HUES6 (cell line): ENCODE measurements around the gene WDR33.
A peak's percentile ranks its signal among the peaks of the same experiment; 100 is the strongest.
"Not testable (repeated sequence)": the region's sequence is repeated elsewhere in the genome, so short reads cannot be mapped to it uniquely, and the experiment has no call there.

ENCODE experiments used
- H3K27ac ChIP-seq: 2 replicates; pipeline ENCODE4 v1.7.0; 2013; ENCODE audit warnings: low read depth, mild to moderate bottlenecking, low read length, inconsistent platforms
- H3K27me3 ChIP-seq: 2 replicates; pipeline ENCODE4 v1.6.1; 2013; ENCODE audit warnings: low read length; ENCODE audit not compliant: control insufficient read depth, insufficient read depth
- H3K36me3 ChIP-seq: 2 replicates; pipeline ENCODE4 v1.6.1; 2013; ENCODE audit warnings: low read length; ENCODE audit not compliant: control insufficient read depth, insufficient read depth
- H3K4me1 ChIP-seq: 2 replicates; pipeline ENCODE4 v1.6.1; 2013; ENCODE audit warnings: low read length; ENCODE audit not compliant: control insufficient read depth, insufficient read depth
- H3K4me3 ChIP-seq: 2 replicates; pipeline ENCODE4 v1.5.1; 2013; ENCODE audit warnings: low read depth, low read length
- H3K9ac ChIP-seq: one replicate; pipeline ENCODE4 v1.6.1; 2013; ENCODE audit warnings: mild to moderate bottlenecking, low read length
- H3K9me3 ChIP-seq: 2 replicates; pipeline ENCODE4 v1.6.1; 2013; ENCODE audit warnings: low read depth, low read length; ENCODE audit not compliant: control insufficient read depth, insufficient read depth

Gene WDR33

GRCh38 chr2:127834951-127835350, 24.0 kb upstream of the WDR33 start:
- Histone ChIP-seq H3K4me3 (no peak overlapping the region), H3K4me1 (peaks cover 3% of the 10 kb centered on the region; the same call in 1 of the 2 replicates), H3K27ac (no peak overlapping the region), H3K36me3 (no peaks in the 10 kb centered on the region), H3K27me3 (no peaks in the 10 kb centered on the region), H3K9ac (no peak overlapping the region), H3K9me3 (no peaks in the 10 kb centered on the region)

DNA sequence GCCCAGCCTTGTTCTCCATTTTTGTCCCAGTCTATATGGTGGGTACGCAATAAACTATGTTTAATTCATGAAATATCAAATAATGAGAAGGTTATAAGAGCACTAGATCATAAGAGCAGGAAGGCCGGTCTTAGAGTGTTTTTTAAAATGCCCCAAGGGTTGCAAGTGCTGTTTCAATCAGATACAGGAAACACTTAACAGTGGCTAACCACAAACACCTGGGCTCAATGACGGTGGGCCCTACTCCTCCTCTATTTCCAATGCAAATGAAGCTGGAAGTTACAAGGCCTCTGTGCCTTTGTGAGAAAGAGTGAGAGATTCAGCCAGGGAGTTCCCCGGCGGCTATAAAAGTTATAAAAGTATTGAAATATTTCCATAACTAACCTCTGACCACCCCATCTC, 18.9 kb upstream of the WDR33 start:
- Histone ChIP-seq H3K27me3 (no peaks in the 10 kb centered on the region), H3K36me3 (no peaks in the 10 kb centered on the region), H3K9ac (no peak overlapping the region), H3K9me3 (peaks cover 37% of the 10 kb centered on the region), H3K27ac (peak overlapping the region; percentile 64), H3K4me1 (peaks cover 9% of the 10 kb centered on the region; the same call in 1 of the 2 replicates), H3K4me3 (peak overlapping the region; percentile 37; the same call in 1 of the 2 replicates)

DNA sequence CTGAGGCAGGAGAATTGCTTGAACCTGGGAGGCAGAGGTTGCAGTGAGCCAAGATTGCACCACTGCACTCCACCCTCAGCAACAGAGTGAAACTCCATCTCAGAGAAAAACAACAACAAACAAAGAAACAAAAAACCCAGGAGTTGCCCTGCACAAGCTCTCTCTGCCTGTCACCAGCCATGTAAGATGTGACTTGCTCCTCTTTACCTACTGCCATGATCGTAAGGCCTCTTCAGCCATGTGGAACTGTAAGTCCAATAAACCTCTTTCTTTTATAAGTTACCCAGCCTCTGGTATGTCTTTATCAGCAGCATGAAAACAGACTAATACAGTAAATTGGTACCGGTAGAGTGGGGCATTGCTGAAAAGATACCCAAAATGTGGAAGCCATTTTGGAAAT, 15.7 kb upstream of the WDR33 start:
- H3K4me3 ChIP-seq, H3K9ac ChIP-seq, H3K27ac ChIP-seq, H3K36me3 ChIP-seq, H3K4me1 ChIP-seq, H3K27me3 ChIP-seq: not testable (repeated sequence)
- peaks cover 45% of the 10 kb centered on the region for H3K9me3 ChIP-seq

DNA sequence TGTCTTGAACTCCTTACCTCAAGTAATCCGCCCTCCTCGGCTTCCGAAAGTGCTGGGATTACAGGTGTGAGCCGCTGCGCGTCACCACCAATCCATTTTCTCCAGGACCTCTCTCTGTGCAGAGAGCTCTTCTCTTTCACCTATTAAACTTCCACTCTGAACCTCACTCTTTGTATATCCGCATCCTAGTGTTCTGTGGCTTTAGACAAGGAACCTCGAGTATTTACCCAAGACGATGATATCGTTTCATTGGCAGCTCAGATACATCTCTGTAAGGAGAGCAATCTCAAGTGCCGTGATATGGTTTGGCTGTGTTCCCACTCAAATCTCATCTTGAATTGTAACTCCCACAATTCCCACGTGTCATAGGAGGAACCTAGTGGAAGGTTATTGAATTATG, 15.1 kb upstream of the WDR33 start:
- Histone ChIP-seq H3K27me3 (no peaks in the 10 kb centered on the region), H3K36me3 (no peaks in the 10 kb centered on the region), H3K4me3 (no peak overlapping the region), H3K9ac (no peak overlapping the region), H3K9me3 (peaks cover 52% of the 10 kb centered on the region), H3K4me1 (peaks cover 9% of the 10 kb centered on the region; the same call in 1 of the 2 replicates), H3K27ac (no peak overlapping the region)

DNA sequence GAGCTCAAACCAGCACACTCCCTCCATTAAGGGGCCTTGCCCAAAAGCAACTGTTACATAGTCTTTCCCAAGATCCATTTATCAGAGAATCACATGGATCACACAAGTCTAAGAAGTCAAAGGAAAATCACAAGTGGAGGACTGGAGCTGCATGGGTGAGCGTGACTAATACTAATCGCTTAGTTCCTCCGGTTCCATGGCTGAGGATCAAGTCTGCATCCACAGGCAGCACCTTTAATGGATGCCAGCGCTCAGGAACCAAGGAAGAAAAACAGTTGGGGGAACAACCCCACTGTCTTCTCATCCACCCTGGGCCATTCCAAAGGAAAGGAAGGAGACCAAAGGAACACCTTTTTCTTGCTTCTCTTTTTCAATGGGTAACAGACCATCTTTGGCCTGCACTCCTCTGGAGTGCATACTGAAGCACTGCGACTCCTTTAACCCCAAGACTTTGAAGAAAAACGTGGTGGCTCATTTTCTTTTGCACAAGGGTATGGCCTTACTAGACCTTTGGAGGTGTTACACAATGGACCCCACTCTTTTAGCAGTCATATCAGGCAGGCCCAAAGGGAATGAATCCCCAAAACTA, 9.2 kb upstream of the WDR33 start:
- H3K4me1 ChIP-seq = no peaks in the 10 kb centered on the region
- H3K36me3 ChIP-seq = no peaks in the 10 kb centered on the region
- H3K27me3 ChIP-seq = no peaks in the 10 kb centered on the region; the same call in 1 of the 2 replicates
- H3K4me3 ChIP-seq = no peak overlapping the region
- H3K9ac ChIP-seq = no peak overlapping the region
- peaks cover 47% of the 10 kb centered on the region for H3K9me3 ChIP-seq
- H3K27ac ChIP-seq = no peak overlapping the region

- Histone ChIP-seq H3K36me3 (no peaks in the 10 kb centered on the region), H3K9ac (no peak overlapping the region), H3K4me3 (no peak overlapping the region), H3K9me3 (peaks cover 44% of the 10 kb centered on the region), H3K27ac (no peak overlapping the region), H3K27me3 (no peaks in the 10 kb centered on the region; the same call in 1 of the 2 replicates), H3K4me1 (no peaks in the 10 kb centered on the region)
These were observed 7.9 kb upstream of the WDR33 start for GRCh38 chr2:127818794-127819425.

GRCh38 chr2:127818241-127818640, 7.3 kb upstream of the WDR33 start:
- no peaks in the 10 kb centered on the region for H3K36me3 ChIP-seq
- H3K9me3 ChIP-seq = peaks cover 44% of the 10 kb centered on the region
- H3K4me1 ChIP-seq = no peaks in the 10 kb centered on the region

DNA sequence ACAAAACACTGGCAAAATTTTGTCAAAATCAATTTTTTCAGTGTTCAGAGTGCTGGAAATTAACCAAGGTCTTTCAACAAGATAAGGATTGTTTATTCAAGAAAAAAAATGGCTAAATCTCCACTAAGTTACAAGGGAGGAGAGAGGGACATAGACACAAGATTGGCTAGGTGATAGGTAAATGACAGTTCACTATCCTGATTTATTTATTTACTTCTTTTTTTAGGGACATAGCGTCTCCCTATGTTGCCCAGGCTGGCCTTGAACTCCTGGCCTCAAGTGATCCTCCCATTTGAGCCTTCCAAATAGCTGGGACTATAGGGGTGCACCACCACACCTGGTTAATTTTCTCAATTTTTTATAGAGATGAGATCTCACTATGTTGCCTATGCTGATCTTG, 3.7 kb upstream of the WDR33 start:
- peaks cover 17% of the 10 kb centered on the region for H3K9me3 ChIP-seq
- H3K4me1 ChIP-seq = no peaks in the 10 kb centered on the region
- no peak overlapping the region for H3K27ac ChIP-seq
- no peaks in the 10 kb centered on the region for H3K36me3 ChIP-seq
- H3K9ac ChIP-seq = no peak overlapping the region
- H3K27me3 ChIP-seq = no peaks in the 10 kb centered on the region; the same call in 1 of the 2 replicates
- H3K4me3 ChIP-seq = no peak overlapping the region

More at GRCh38 chr2:127818241-127818640, 7.3 kb upstream of the WDR33 start:
- Histone ChIP-seq H3K27me3 (no peaks in the 10 kb centered on the region; the same call in 1 of the 2 replicates), H3K9ac (no peak overlapping the region), H3K4me3 (no peak overlapping the region), H3K27ac (no peak overlapping the region)

DNA sequence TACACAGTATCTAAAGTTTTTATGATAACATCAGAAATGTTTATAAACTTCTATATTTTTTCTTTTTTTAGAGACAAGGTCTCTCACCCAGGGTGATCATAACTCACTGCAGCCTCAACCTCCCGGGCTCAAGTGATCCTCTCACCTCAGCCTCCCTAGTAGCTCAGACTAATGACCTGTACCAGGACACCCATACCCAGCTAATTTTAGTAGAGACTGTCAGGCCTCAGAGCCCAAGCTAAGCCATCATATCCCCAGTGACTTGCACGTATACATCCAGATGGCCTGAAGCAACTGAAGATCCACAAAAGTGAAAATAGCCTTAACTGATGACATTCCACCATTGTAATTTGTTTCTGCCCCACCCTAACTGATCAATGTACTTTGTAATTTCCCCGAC, 1.5 kb upstream of the WDR33 start:
- H3K9me3 ChIP-seq, H3K4me3 ChIP-seq, H3K4me1 ChIP-seq, H3K9ac ChIP-seq, H3K36me3 ChIP-seq, H3K27me3 ChIP-seq, H3K27ac ChIP-seq: not testable (repeated sequence)

- Histone ChIP-seq H3K9me3 (no peaks in the 10 kb centered on the region), H3K27me3 (no peaks in the 10 kb centered on the region), H3K9ac (peak overlapping the region; percentile 84), H3K36me3 (no peaks in the 10 kb centered on the region), H3K4me1 (peaks cover 10% of the 10 kb centered on the region), H3K27ac (peak overlapping the region; percentile 72), H3K4me3 (peak overlapping the region; percentile 88)
These were observed 688 bp upstream of the WDR33 start for GRCh38 chr2:127811397-127812321.

GRCh38 chr2:127810156-127810618, 784 bp downstream of the WDR33 start:
- Histone ChIP-seq H3K36me3 (no peaks in the 10 kb centered on the region), H3K9me3 (no peaks in the 10 kb centered on the region), H3K27me3 (no peaks in the 10 kb centered on the region), H3K27ac (peak overlapping the region; percentile 72), H3K9ac (peak overlapping the region; percentile 84), H3K4me1 (peaks cover 11% of the 10 kb centered on the region), H3K4me3 (peak overlapping the region; percentile 88)
